ENCODE results near the gene NTN4. TPM values are rescaled to one million over a fixed set of nuclear protein-coding genes. Genes with fewer than 3 reads are reported as not detected.

The NTN4 gene
- polyA plus RNA-seq, 1 of the 3 experiments (the other 2 are of a cell fraction): 0.08 TPM

DNA sequence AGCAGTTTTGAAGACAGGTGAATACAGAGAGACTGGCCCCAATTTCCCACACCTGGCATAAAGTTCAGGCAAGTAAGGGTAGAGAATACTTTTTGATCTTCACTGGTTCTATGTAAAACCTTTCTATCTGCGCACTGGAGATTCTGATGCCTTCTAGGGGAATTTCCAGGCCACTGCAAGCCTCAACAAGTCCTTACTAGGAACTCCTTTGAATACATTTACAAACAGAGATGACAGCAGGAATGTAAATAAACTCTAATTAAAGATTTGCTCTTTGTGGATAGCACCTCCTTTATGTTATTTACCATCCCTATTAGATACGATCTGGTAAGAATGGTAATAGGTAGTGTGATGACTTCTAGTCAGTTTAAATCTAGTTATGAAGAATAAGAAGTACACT lies 69.2 kb downstream of the NTN4 start:
- Histone ChIP-seq H3K36me3 (replicated peaks in 1 of 2; ENCODE audit: control insufficient read depth in 1 of 2, insufficient read depth in 2 of 2, low read length in 1 of 2) (no peaks in the 10 kb centered on the region), H3K9me2 (no peaks in the 10 kb centered on the region), H4K20me1 (ENCODE audit: insufficient read depth) (no peaks in the 10 kb centered on the region), H3K9me3 (no peaks in the 10 kb centered on the region; the same call in 1 of the 2 replicates), H2AFZ (ENCODE audit: low read depth) (no peak overlapping the region), H3K9ac (no peak overlapping the region), H3K27me3 (ENCODE audit: insufficient read depth) (no peaks in the 10 kb centered on the region), H3K4me2 (no peak overlapping the region), H3K4me3 (ENCODE audit: low read depth in 2 of 2, low read length in 1 of 2) (no peak overlapping the region), H3K4me1 (ENCODE audit: control insufficient read depth in 1 of 2, insufficient read depth in 2 of 2, low read depth in 1 of 2, low read length in 1 of 2) (peaks cover 0 to 2% of the 10 kb centered on the region in 2 experiments; a peak in 1 of 4 replicates), H3F3A (replicated peaks; ENCODE audit: insufficient read depth) (no peaks in the 10 kb centered on the region), H3K27ac (ENCODE audit: low read depth in 2 of 2, low read length in 1 of 2) (no peak overlapping the region), H3K79me2 (ENCODE audit: insufficient read depth) (no peaks in the 10 kb centered on the region)
- CTCF ChIA-PET: interaction anchor here (0.7 kb wide), 1 partner anchor 27 kb away, joined by 3 read pairs; no protein-coding TSS in a partner anchor
- POLR2A ChIA-PET: no interaction called here
- TF ChIP-seq, protein P1, sequence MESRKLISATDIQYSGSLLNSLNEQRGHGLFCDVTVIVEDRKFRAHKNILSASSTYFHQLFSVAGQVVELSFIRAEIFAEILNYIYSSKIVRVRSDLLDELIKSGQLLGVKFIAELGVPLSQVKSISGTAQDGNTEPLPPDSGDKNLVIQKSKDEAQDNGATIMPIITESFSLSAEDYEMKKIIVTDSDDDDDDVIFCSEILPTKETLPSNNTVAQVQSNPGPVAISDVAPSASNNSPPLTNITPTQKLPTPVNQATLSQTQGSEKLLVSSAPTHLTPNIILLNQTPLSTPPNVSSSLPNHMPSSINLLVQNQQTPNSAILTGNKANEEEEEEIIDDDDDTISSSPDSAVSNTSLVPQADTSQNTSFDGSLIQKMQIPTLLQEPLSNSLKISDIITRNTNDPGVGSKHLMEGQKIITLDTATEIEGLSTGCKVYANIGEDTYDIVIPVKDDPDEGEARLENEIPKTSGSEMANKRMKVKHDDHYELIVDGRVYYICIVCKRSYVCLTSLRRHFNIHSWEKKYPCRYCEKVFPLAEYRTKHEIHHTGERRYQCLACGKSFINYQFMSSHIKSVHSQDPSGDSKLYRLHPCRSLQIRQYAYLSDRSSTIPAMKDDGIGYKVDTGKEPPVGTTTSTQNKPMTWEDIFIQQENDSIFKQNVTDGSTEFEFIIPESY (IDR thresholded peaks at IDR 0.05; ENCODE audit: borderline replicate concordance, low read depth): no peak
- TF ChIP-seq RXRA (IDR thresholded peaks at IDR 0.05; ENCODE audit: borderline replicate concordance, low read depth): no peak
- no peak for TF ChIP-seq GABPA (IDR thresholded peaks at IDR 0.05; ENCODE audit: low read depth)
- no peak for TF ChIP-seq SIN3A (IDR thresholded peaks at IDR 0.05; ENCODE audit: borderline replicate concordance, low read depth, low read length)
- no peak for TF ChIP-seq REST (IDR thresholded peaks at IDR 0.05; ENCODE audit: low read depth, low read length)
- no peak for TF ChIP-seq JUND (IDR thresholded peaks at IDR 0.05)
- TF ChIP-seq FOXM1 (IDR thresholded peaks at IDR 0.05; ENCODE audit: low read depth): no peak
- no peak for TF ChIP-seq GATA2 (CRISPR knock-in tag; IDR thresholded peaks at IDR 0.05)
- TF ChIP-seq SMC3 (IDR thresholded peaks at IDR 0.05; ENCODE audit: low read depth, low read length): no peak
- TF ChIP-seq FOXJ3 (CRISPR knock-in tag; IDR thresholded peaks at IDR 0.05): no peak
- TF ChIP-seq, protein P2, sequence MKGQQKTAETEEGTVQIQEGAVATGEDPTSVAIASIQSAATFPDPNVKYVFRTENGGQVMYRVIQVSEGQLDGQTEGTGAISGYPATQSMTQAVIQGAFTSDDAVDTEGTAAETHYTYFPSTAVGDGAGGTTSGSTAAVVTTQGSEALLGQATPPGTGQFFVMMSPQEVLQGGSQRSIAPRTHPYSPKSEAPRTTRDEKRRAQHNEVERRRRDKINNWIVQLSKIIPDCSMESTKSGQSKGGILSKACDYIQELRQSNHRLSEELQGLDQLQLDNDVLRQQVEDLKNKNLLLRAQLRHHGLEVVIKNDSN (IDR thresholded peaks at IDR 0.05; ENCODE audit: borderline replicate concordance, low read depth): no peak
- no peak for TF ChIP-seq EZH2phosphoT487 (IDR thresholded peaks at IDR 0.05; ENCODE audit: borderline replicate concordance, low read depth)
- TF ChIP-seq ELF1 (IDR thresholded peaks at IDR 0.05): no peak
- TF ChIP-seq CHD2 (IDR thresholded peaks at IDR 0.05; ENCODE audit: low read length, partially characterized antibody): no peak
- TF ChIP-seq, protein P3, sequence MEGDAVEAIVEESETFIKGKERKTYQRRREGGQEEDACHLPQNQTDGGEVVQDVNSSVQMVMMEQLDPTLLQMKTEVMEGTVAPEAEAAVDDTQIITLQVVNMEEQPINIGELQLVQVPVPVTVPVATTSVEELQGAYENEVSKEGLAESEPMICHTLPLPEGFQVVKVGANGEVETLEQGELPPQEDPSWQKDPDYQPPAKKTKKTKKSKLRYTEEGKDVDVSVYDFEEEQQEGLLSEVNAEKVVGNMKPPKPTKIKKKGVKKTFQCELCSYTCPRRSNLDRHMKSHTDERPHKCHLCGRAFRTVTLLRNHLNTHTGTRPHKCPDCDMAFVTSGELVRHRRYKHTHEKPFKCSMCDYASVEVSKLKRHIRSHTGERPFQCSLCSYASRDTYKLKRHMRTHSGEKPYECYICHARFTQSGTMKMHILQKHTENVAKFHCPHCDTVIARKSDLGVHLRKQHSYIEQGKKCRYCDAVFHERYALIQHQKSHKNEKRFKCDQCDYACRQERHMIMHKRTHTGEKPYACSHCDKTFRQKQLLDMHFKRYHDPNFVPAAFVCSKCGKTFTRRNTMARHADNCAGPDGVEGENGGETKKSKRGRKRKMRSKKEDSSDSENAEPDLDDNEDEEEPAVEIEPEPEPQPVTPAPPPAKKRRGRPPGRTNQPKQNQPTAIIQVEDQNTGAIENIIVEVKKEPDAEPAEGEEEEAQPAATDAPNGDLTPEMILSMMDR (IDR thresholded peaks at IDR 0.05): no peak
- WGBS (ENCODE audit: low lambda C conversion rate): 58% methylated on average over 2 of the region's 2 CpGs
- no peak for DNase-seq
